HCT116 (cell line): ENCODE data around the gene PDHX. TPM values are rescaled to one million over a fixed set of nuclear protein-coding genes. Genes with fewer than 3 reads are reported as not detected.

Experiments
- ATAC-seq: fragments of 200-7000 bp; cut with Tn5 transposase; 2 replicates; pipeline ENCODE4 v1.9.1; 2020; ENCODE audit warnings: mild to moderate bottlenecking, moderate library complexity
- BruUV-seq: library from RNA; stranded (reverse); fragments of 400-500 nt; replicated peaks from 2 replicates; lab custom pipeline; 2021; lab: Mats Ljungman, UMichigan
- CTCF ChIA-PET: fragments of 300-600 bp; sonication (Branson Sonifier 250); formaldehyde crosslinking; loops from one replicate; lab custom pipeline; 2021; ENCODE audit warnings: antibody characterized with exemption; lab: Charles Lee
- POLR2A ChIA-PET: fragments of 300-600, 350-600 bp; sonication (Branson Sonifier 250); formaldehyde crosslinking; loops from one replicate; lab custom pipeline; 2021; ENCODE audit warnings: antibody characterized with exemption; lab: Charles Lee
- RAD21 ChIA-PET, 2 experiments: fragments of 300-600 bp; sonication (Branson Sonifier 250); formaldehyde crosslinking; loops; one replicate each; lab custom pipeline; 2023; ENCODE audit warnings: low total read pairs in 2 of 2; ENCODE audit not compliant: uncharacterized antibody in 2 of 2, unreplicated experiment in 2 of 2, low non-redundant PET in 1 of 2; lab: Charles Lee
- DNase-seq: peaks from one replicate; pipeline ENCODE4 v3.0.0-alpha.2; 2010; ENCODE audit warnings: low read depth, low spot score
- H2AFZ ChIP-seq: fragments of 200-600 bp; shearing (Covaris generic), sonication (generic); 2 replicates; pipeline ENCODE4 v1.6.1; 2017; ENCODE audit warnings: low read depth, mixed run types, mixed read lengths, antibody characterized with exemption, low read length; ENCODE audit not compliant: poor library complexity, severe bottlenecking
- H3K27ac ChIP-seq: 2 replicates; pipeline ENCODE4 v1.5.1; 2012; ENCODE audit warnings: low read depth, low read length
- H3K27me3 ChIP-seq: fragments of 200-600 bp; sonication (generic); 2 replicates; pipeline ENCODE4 v1.6.1; 2016; ENCODE audit warnings: mixed run types, low read length, mixed read lengths; ENCODE audit not compliant: insufficient read depth
- H3K36me3 ChIP-seq, 2 experiments: fragments of 200-500 bp in 1 of 2; fragments of 200-600 bp in 1 of 2; sonication (Bioruptor generic) in 1 of 2; sonication (generic) in 1 of 2; 2 replicates each; pipeline versions ENCODE4 v1.5.1 to v1.6.1; 2014 to 2016; ENCODE audit warnings: low read length in 2 of 2, inconsistent platforms in 1 of 2, mixed read lengths in 1 of 2, mixed run types in 1 of 2; ENCODE audit not compliant: insufficient read depth in 2 of 2, control insufficient read depth in 1 of 2
- H3K4me1 ChIP-seq, 2 experiments: fragments of 200-600 bp in 1 of 2; sonication (generic) in 1 of 2; 2 replicates each; pipeline versions ENCODE4 v1.5.1 to v1.6.1; 2012 to 2017; ENCODE audit warnings: low read length in 2 of 2, inconsistent platforms in 1 of 2, mild to moderate bottlenecking in 1 of 2, mixed read lengths in 1 of 2, mixed run types in 1 of 2, moderate library complexity in 1 of 2; ENCODE audit not compliant: insufficient read depth in 2 of 2, control insufficient read depth in 1 of 2
- H3K4me2 ChIP-seq: fragments of 200-600 bp; sonication (generic); 2 replicates; pipeline ENCODE4 v1.6.1; 2017; ENCODE audit warnings: mixed run types, low read length, mixed read lengths
- H3K4me3 ChIP-seq, 2 experiments: fragments of 200-600 bp in 1 of 2; sonication (generic) in 1 of 2; replicated peaks in 1 of 2; 2 replicates each; pipeline ENCODE4 v1.5.1; 2011 to 2016; ENCODE audit warnings: low read length in 2 of 2, control low read depth in 1 of 2, low read depth in 1 of 2, mild to moderate bottlenecking in 1 of 2, mixed read lengths in 1 of 2, mixed run types in 1 of 2
- H3K79me2 ChIP-seq: fragments of 200-600 bp; sonication (generic); 2 replicates; pipeline ENCODE4 v1.6.1; 2017; ENCODE audit warnings: mild to moderate bottlenecking, mixed run types, low read length, moderate library complexity, mixed read lengths; ENCODE audit not compliant: insufficient read depth
- H3K9ac ChIP-seq: fragments of 200-600 bp; sonication (generic); 2 replicates; pipeline ENCODE4 v1.6.1; 2016; ENCODE audit warnings: low read length, mixed read lengths
- H3K9me2 ChIP-seq: fragments of 200-600 bp; sonication (generic), shearing (Covaris generic); 2 replicates; pipeline ENCODE4 v1.6.1; 2017; ENCODE audit warnings: mixed run types, mild to moderate bottlenecking, moderate library complexity; ENCODE audit not compliant: insufficient read depth
- H3K9me3 ChIP-seq, 2 experiments: fragments of 200-500 bp in 1 of 2; fragments of 200-600 bp in 1 of 2; sonication (Bioruptor generic) in 1 of 2; sonication (generic) in 1 of 2; 2 replicates each; pipeline ENCODE4 v1.6.1; 2014 to 2017; ENCODE audit warnings: low read length in 2 of 2, mixed read lengths in 2 of 2, inconsistent platforms in 1 of 2, low read depth in 1 of 2, mild to moderate bottlenecking in 1 of 2, mixed run types in 1 of 2, moderate library complexity in 1 of 2; ENCODE audit not compliant: control insufficient read depth in 1 of 2, insufficient read depth in 1 of 2
- H4K20me1 ChIP-seq: fragments of 200-600 bp; sonication (generic), shearing (Covaris generic); 2 replicates; pipeline ENCODE4 v1.6.1; 2017; ENCODE audit warnings: mixed run types, mild to moderate bottlenecking, moderate library complexity; ENCODE audit not compliant: insufficient read depth
- CBX3 ChIP-seq: IDR thresholded peaks from 2 replicates; pipeline ENCODE4 v1.6.1; 2012; ENCODE audit warnings: low read depth
- CEBPB ChIP-seq: IDR thresholded peaks from 2 replicates; pipeline ENCODE4 v1.6.1; 2012; ENCODE audit warnings: low read depth
- EGR1 ChIP-seq: IDR thresholded peaks from 2 replicates; pipeline ENCODE4 v1.6.1; 2012; ENCODE audit warnings: low read depth
- ELF1 ChIP-seq: IDR thresholded peaks from 2 replicates; pipeline ENCODE4 v1.6.1; 2012; ENCODE audit warnings: low read depth, borderline replicate concordance
- EZH2 ChIP-seq: fragments of 200-600 bp; sonication (generic); IDR thresholded peaks from 2 replicates; pipeline ENCODE4 v1.6.1; 2017; ENCODE audit warnings: antibody characterized with exemption, mixed run types
- FOSL1 ChIP-seq: IDR thresholded peaks from 2 replicates; pipeline ENCODE4 v1.6.1; 2012; ENCODE audit warnings: low read depth
- POLR2A ChIP-seq: IDR thresholded peaks from 2 replicates; pipeline ENCODE4 v1.7.0; 2011; ENCODE audit warnings: borderline replicate concordance; ENCODE audit not compliant: insufficient read depth, insufficient read length; ENCODE audit errors: extremely low read depth
- POLR2AphosphoS5 ChIP-seq: IDR thresholded peaks from 2 replicates; pipeline ENCODE4 v1.6.1; 2011; ENCODE audit warnings: mild to moderate bottlenecking, low read depth, low read length, moderate library complexity
- SIN3A ChIP-seq: IDR thresholded peaks from 2 replicates; pipeline ENCODE4 v1.6.1; 2012; ENCODE audit warnings: low read depth
- TCF7L2 ChIP-seq: IDR thresholded peaks from 2 replicates; pipeline ENCODE4 v1.7.0; 2011; ENCODE audit warnings: borderline replicate concordance, inconsistent platforms; ENCODE audit not compliant: insufficient read depth, insufficient read length; ENCODE audit errors: extremely low read depth
- ZFX ChIP-seq: fragments of 450-650 bp; IDR thresholded peaks from 2 replicates; pipeline ENCODE4 v1.6.1; 2017
- intact Hi-C: fragments of 100-400 bp; cut with micrococcal nuclease; formaldehyde crosslinking; loops from 2 replicates; pipeline ENCODE4 v1.10.0; 2022
- total RNA-seq: library from RNA; stranded (reverse); gene quantifications from one replicate; pipeline ENCODE4 v1.2.1, GENCODE V29; 2021; ENCODE audit not compliant: unreplicated experiment
- TF ChIP-seq, protein P1 (sequence below), 3 experiments: fragments of 200-600 bp in 1 of 3; sonication (generic) in 1 of 3; IDR thresholded peaks in 2 of 3; conservative IDR thresholded peaks in 1 of 3; 2 replicates each; pipeline ENCODE4 v1.5.1; 2012 to 2017; ENCODE audit warnings: low read depth in 2 of 3, low read length in 2 of 3, antibody characterized with exemption in 1 of 3, borderline replicate concordance in 1 of 3, control low read depth in 1 of 3, mild to moderate bottlenecking in 1 of 3, mixed read lengths in 1 of 3, mixed run types in 1 of 3, moderate library complexity in 1 of 3; ENCODE audit not compliant: insufficient read depth in 1 of 3
- TF ChIP-seq, protein P2 (sequence below): IDR thresholded peaks from 2 replicates; pipeline ENCODE4 v1.6.1; 2012; ENCODE audit warnings: low read depth
- TF ChIP-seq, protein P3 (sequence below): IDR thresholded peaks from 2 replicates; pipeline ENCODE4 v1.6.1; 2012

PDHX gene
- total RNA-seq, 1 experiment from 2014 or later: 36.6 TPM

DNA sequence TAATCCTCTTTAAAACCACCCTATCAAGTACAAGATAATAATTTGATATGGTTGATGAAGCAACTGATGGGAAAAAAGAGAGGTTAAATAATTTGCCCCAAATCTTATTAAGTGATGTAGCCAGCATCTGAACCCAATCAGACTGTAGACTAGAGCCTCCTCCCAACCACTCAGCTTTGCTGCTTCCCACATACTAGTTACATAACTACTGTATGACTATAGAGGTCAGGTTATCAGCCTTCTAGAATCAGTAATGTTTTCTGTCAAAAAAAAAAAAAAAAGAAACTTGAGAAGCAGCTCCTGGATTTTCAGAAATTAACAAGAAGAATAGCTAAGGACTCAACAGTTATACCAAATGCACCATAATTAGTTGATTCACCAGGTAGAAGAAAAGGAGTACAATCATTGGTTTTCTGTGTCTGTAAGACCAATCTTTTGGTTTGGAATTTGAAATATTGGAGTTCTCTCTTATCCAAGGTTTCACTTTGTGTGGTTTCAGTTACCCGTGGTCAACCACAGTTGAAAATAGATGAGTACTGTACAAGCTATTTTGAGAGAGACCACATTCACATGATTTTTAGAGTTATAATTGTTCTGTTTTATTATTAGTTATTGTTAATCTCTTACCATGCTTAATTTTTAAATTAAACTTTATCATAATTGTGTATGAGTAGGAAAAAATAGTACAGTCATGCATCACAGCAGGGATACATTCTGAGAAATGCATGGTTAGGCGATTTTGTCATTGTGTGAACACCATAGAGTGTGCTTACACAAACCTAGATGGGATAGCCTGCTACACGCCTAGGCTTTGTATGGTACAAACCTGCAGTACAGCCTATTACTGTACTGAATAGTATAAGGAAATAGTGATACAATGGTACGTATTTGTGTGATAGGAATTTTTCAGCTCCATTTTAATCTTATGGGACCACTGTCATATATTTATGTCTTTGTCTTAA is 72.2 kb downstream of the PDHX start:
- POLR2A ChIA-PET: no interaction called here
- peaks cover 5 to 7% of the 10 kb centered on the region in 2 experiments; a peak in 2 of 4 replicates for H3K36me3 ChIP-seq

More for the DNA sequence above, 72.2 kb downstream of the PDHX start:
- Histone ChIP-seq H3K27ac (no peak overlapping the region), H3K4me3 (no peak overlapping the region), H4K20me1 (no peaks in the 10 kb centered on the region), H3K79me2 (no peaks in the 10 kb centered on the region), H3K9me2 (no peaks in the 10 kb centered on the region), H3K4me1 (peaks cover 6 to 13% of the 10 kb centered on the region in 2 experiments; a peak in 2 of 4 replicates), H3K9me3 (no peaks in the 10 kb centered on the region), H2AFZ (no peak overlapping the region), H3K27me3 (no peaks in the 10 kb centered on the region), H3K9ac (no peak overlapping the region), H3K4me2 (no peak overlapping the region)
- ChIA-PET RAD21 (no interaction called here), CTCF (no interaction called here)
- intact Hi-C loops: no loop called here
- DNase-seq: no peak
- BruUV-seq: no TSS peak
- ATAC-seq: no peak
- TF ChIP-seq EGR1 (no peak), EZH2 (no peak), CEBPB (no peak), TCF7L2 (no peak), ZFX (no peak), POLR2A (no peak), POLR2AphosphoS5 (no peak), SIN3A (no peak), ELF1 (no peak), CBX3 (no peak), FOSL1 (no peak)
- TF ChIP-seq, protein P1, sequence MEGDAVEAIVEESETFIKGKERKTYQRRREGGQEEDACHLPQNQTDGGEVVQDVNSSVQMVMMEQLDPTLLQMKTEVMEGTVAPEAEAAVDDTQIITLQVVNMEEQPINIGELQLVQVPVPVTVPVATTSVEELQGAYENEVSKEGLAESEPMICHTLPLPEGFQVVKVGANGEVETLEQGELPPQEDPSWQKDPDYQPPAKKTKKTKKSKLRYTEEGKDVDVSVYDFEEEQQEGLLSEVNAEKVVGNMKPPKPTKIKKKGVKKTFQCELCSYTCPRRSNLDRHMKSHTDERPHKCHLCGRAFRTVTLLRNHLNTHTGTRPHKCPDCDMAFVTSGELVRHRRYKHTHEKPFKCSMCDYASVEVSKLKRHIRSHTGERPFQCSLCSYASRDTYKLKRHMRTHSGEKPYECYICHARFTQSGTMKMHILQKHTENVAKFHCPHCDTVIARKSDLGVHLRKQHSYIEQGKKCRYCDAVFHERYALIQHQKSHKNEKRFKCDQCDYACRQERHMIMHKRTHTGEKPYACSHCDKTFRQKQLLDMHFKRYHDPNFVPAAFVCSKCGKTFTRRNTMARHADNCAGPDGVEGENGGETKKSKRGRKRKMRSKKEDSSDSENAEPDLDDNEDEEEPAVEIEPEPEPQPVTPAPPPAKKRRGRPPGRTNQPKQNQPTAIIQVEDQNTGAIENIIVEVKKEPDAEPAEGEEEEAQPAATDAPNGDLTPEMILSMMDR (IDR thresholded peaks at IDR 0.05 in 2 of 3, conservative IDR thresholded peaks at IDR 0.05 in 1 of 3; ENCODE audit: borderline replicate concordance in 1 of 3, insufficient read depth in 1 of 3, low read depth in 2 of 3, low read length in 2 of 3): no peak
- TF ChIP-seq, protein P2, sequence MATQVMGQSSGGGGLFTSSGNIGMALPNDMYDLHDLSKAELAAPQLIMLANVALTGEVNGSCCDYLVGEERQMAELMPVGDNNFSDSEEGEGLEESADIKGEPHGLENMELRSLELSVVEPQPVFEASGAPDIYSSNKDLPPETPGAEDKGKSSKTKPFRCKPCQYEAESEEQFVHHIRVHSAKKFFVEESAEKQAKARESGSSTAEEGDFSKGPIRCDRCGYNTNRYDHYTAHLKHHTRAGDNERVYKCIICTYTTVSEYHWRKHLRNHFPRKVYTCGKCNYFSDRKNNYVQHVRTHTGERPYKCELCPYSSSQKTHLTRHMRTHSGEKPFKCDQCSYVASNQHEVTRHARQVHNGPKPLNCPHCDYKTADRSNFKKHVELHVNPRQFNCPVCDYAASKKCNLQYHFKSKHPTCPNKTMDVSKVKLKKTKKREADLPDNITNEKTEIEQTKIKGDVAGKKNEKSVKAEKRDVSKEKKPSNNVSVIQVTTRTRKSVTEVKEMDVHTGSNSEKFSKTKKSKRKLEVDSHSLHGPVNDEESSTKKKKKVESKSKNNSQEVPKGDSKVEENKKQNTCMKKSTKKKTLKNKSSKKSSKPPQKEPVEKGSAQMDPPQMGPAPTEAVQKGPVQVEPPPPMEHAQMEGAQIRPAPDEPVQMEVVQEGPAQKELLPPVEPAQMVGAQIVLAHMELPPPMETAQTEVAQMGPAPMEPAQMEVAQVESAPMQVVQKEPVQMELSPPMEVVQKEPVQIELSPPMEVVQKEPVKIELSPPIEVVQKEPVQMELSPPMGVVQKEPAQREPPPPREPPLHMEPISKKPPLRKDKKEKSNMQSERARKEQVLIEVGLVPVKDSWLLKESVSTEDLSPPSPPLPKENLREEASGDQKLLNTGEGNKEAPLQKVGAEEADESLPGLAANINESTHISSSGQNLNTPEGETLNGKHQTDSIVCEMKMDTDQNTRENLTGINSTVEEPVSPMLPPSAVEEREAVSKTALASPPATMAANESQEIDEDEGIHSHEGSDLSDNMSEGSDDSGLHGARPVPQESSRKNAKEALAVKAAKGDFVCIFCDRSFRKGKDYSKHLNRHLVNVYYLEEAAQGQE: no peak
- TF ChIP-seq, protein P3, sequence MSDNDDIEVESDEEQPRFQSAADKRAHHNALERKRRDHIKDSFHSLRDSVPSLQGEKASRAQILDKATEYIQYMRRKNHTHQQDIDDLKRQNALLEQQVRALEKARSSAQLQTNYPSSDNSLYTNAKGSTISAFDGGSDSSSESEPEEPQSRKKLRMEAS: no peak
